Astrocyte (in vitro differentiated cells and primary cell): ENCODE data around the gene EFCAB13. TPM values are rescaled to one million over a fixed set of nuclear protein-coding genes. Genes with fewer than 3 reads are reported as not detected.

Source experiments
- DNase-seq: peaks from one replicate; pipeline ENCODE4 v3.0.0-alpha.2; 2010; ENCODE audit warnings: low read depth
- FAIRE-seq: peaks from 2 replicates; lab custom pipeline; 2011; peaks lifted over from hg19 to GRCh38; lab: Jason Lieb, UNC
- H2AFZ ChIP-seq: 2 replicates; pipeline ENCODE4 v1.6.0; 2012; ENCODE audit warnings: low read depth, low read length, inconsistent platforms
- H3K27ac ChIP-seq: 2 replicates; pipeline ENCODE4 v1.5.1; 2011; ENCODE audit warnings: low read depth, low read length, inconsistent platforms
- H3K27me3 ChIP-seq: 2 replicates; pipeline ENCODE4 v1.6.0; 2011; ENCODE audit warnings: low read length, inconsistent platforms; ENCODE audit not compliant: insufficient read depth
- H3K36me3 ChIP-seq: 2 replicates; pipeline ENCODE4 v1.5.1; 2011; ENCODE audit warnings: low read length, inconsistent platforms; ENCODE audit not compliant: insufficient read depth
- H3K4me1 ChIP-seq: 2 replicates; pipeline ENCODE4 v1.5.1; 2011; ENCODE audit warnings: low read length, inconsistent platforms; ENCODE audit not compliant: insufficient read depth
- H3K4me2 ChIP-seq: 2 replicates; pipeline ENCODE4 v1.6.0; 2012; ENCODE audit warnings: low read length, inconsistent platforms
- H3K4me3 ChIP-seq: 2 replicates; pipeline ENCODE4 v1.5.1; 2011; ENCODE audit warnings: low read depth, mild to moderate bottlenecking, low read length, inconsistent platforms; ENCODE audit not compliant: insufficient read depth
- H3K79me2 ChIP-seq: 2 replicates; pipeline ENCODE4 v1.6.0; 2012; ENCODE audit warnings: mild to moderate bottlenecking, low read length, inconsistent platforms; ENCODE audit not compliant: insufficient read depth
- H3K9ac ChIP-seq: 2 replicates; pipeline ENCODE4 v1.6.0; 2012; ENCODE audit warnings: mild to moderate bottlenecking, low read length, inconsistent platforms
- H3K9me3 ChIP-seq: 2 replicates; pipeline ENCODE4 v1.5.1; 2012; ENCODE audit warnings: low read depth, mild to moderate bottlenecking, low read length, inconsistent platforms; ENCODE audit not compliant: insufficient read depth
- H4K20me1 ChIP-seq: 2 replicates; pipeline ENCODE4 v1.6.0; 2012; ENCODE audit warnings: low read length, inconsistent platforms; ENCODE audit not compliant: insufficient read depth
- H3K27ac Mint-ChIP-seq: one replicate; pipeline ENCODE4 v1.8.0; 2021; ENCODE audit warnings: mild to moderate bottlenecking, mixed read lengths; ENCODE audit not compliant: unreplicated experiment
- H3K27me3 Mint-ChIP-seq: one replicate; pipeline ENCODE4 v1.8.0; 2021; ENCODE audit warnings: low read depth, mixed read lengths; ENCODE audit not compliant: unreplicated experiment
- H3K36me3 Mint-ChIP-seq: one replicate; pipeline ENCODE4 v1.8.0; 2021; ENCODE audit warnings: low read depth, mixed read lengths; ENCODE audit not compliant: unreplicated experiment
- H3K4me1 Mint-ChIP-seq: one replicate; pipeline ENCODE4 v1.8.0; 2021; ENCODE audit warnings: low read depth, mixed read lengths; ENCODE audit not compliant: unreplicated experiment
- H3K4me3 Mint-ChIP-seq: one replicate; pipeline ENCODE4 v1.8.0; 2021; ENCODE audit warnings: mild to moderate bottlenecking, moderate library complexity, mixed read lengths; ENCODE audit not compliant: unreplicated experiment
- H3K9me3 Mint-ChIP-seq: one replicate; pipeline ENCODE4 v1.8.0; 2021; ENCODE audit warnings: mild to moderate bottlenecking, mixed read lengths; ENCODE audit not compliant: unreplicated experiment
- CTCF ChIP-seq: IDR thresholded peaks from 2 replicates; pipeline ENCODE4 v1.5.1; 2011; ENCODE audit warnings: low read depth, mild to moderate bottlenecking, inconsistent platforms, low read length, moderate library complexity; ENCODE audit not compliant: insufficient read depth
- EZH2 ChIP-seq: IDR thresholded peaks from 2 replicates; pipeline ENCODE4 v1.6.1; 2012; ENCODE audit warnings: mild to moderate bottlenecking, low read length, inconsistent platforms; ENCODE audit not compliant: insufficient read depth
- total RNA-seq: library from RNA; stranded (reverse); gene quantifications from 2 replicates; pipeline ENCODE4 v1.2.1, GENCODE V29; 2021

The EFCAB13 gene
- total RNA-seq, 1 donor from 2014 or later = 0.66 TPM

GRCh38 chr17:47295037-47295873 is 28.5 kb upstream of the EFCAB13 start:
- Histone ChIP-seq H2AFZ (no peak overlapping the region), H4K20me1 (no peaks in the 10 kb centered on the region), H3K27me3 (no peaks in the 10 kb centered on the region), H3K27ac (no peak overlapping the region), H3K9me3 (no peaks in the 10 kb centered on the region), H3K79me2 (no peaks in the 10 kb centered on the region), H3K4me3 (no peak overlapping the region), H3K9ac (no peak overlapping the region), H3K4me1 (peaks cover 12% of the 10 kb centered on the region), H3K36me3 (peaks cover 2% of the 10 kb centered on the region), H3K4me2 (no peak overlapping the region)
- peaks cover 1% of the 10 kb centered on the region for H3K4me1 Mint-ChIP-seq
- TF ChIP-seq EZH2 = no peak
- no peak for TF ChIP-seq CTCF
- peaks cover 4% of the 10 kb centered on the region for H3K9me3 Mint-ChIP-seq
- FAIRE-seq (no peak), DNase-seq (no peak)
- H3K4me3 Mint-ChIP-seq = no peak overlapping the region
- H3K27me3 Mint-ChIP-seq = peaks cover 4% of the 10 kb centered on the region
- H3K36me3 Mint-ChIP-seq = peaks cover 62% of the 10 kb centered on the region
- H3K27ac Mint-ChIP-seq = no peak overlapping the region

DNA sequence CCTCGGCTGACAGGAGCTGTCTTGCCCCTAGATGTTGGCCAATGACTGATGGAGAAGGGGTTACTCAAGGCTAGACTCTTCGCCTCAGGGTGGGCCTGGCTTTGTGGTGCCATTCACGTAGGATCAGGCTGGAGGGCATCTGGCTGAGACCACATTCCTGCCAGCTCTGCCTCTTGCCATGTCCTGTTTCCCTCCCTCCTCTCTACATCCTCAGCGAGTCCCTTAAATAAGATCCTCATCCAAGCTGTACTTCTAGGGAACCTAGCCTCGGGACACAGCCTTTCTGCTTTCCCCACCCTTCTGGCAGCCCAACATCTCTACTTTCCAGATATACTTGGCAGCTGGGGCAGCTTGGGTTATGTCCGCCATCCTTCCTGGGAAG is 27.9 kb upstream of the EFCAB13 start:
- Histone ChIP-seq H2AFZ (no peak overlapping the region), H3K36me3 (peaks cover 5% of the 10 kb centered on the region), H3K4me1 (peaks cover 12% of the 10 kb centered on the region), H3K9ac (no peak overlapping the region), H3K27me3 (no peaks in the 10 kb centered on the region), H3K27ac (no peak overlapping the region), H3K4me3 (no peak overlapping the region), H4K20me1 (no peaks in the 10 kb centered on the region), H3K79me2 (no peaks in the 10 kb centered on the region), H3K9me3 (no peaks in the 10 kb centered on the region), H3K4me2 (no peak overlapping the region)
- H3K36me3 Mint-ChIP-seq = peaks cover 59% of the 10 kb centered on the region
- H3K4me3 Mint-ChIP-seq = no peak overlapping the region
- peaks cover 4% of the 10 kb centered on the region for H3K27me3 Mint-ChIP-seq
- peaks cover 4% of the 10 kb centered on the region for H3K9me3 Mint-ChIP-seq
- H3K4me1 Mint-ChIP-seq = peaks cover under 1% of the 10 kb centered on the region
- TF ChIP-seq CTCF (no peak), EZH2 (no peak)
- DNase-seq (no peak), FAIRE-seq (no peak)
- no peak overlapping the region for H3K27ac Mint-ChIP-seq
